ENCODE data around the gene CAMSAP3. TPM values are rescaled to one million over a fixed set of nuclear protein-coding genes. Genes with fewer than 3 reads are reported as not detected.

The CAMSAP3 gene
- total RNA-seq, 4 donors from 2014 or later: 75.3 to 174 (median 110) TPM

- TF ChIP-seq POLR2A (IDR thresholded peaks at IDR 0.05) (no peak), CTCF (IDR thresholded peaks at IDR 0.05) (no peak)
- 61 to 64% methylated on average over 9 of the region's 9 CpGs for WGBS, 2 donors
- H3K4me3 ChIP-seq (ENCODE audit: low read depth, poor library complexity, severe bottlenecking): no peak overlapping the region
- no peak for DNase-seq (ENCODE audit: low spot score in 2 of 2)
- intact Hi-C loops (cut with DNase I; ENCODE audit: low total_unique reads): no loop called here
Measured at GRCh38 chr19:7597689-7598088, 2.0 kb downstream of the CAMSAP3 start.

- WGBS, 2 donors: 68 to 78% methylated on average over 6 of the region's 6 CpGs
- intact Hi-C loops (cut with DNase I; ENCODE audit: low total_unique reads): no loop called here
- no peak for TF ChIP-seq CTCF (IDR thresholded peaks at IDR 0.05)
- no peak for TF ChIP-seq POLR2A (IDR thresholded peaks at IDR 0.05)
- H3K4me3 ChIP-seq (ENCODE audit: low read depth, poor library complexity, severe bottlenecking): no peak overlapping the region
- DNase-seq (ENCODE audit: low spot score in 2 of 2): no peak
Measured at GRCh38 chr19:7598180-7598579, 2.5 kb downstream of the CAMSAP3 start.

GRCh38 chr19:7600721-7601120, 5.1 kb downstream of the CAMSAP3 start:
- H3K4me3 ChIP-seq (ENCODE audit: low read depth, poor library complexity, severe bottlenecking): no peak overlapping the region
- DNase-seq (ENCODE audit: low spot score in 2 of 2): no peak
- TF ChIP-seq CTCF (IDR thresholded peaks at IDR 0.05): no peak
- no peak for TF ChIP-seq POLR2A (IDR thresholded peaks at IDR 0.05)
- intact Hi-C loops (cut with DNase I; ENCODE audit: low total_unique reads): no loop called here

- DNase-seq (ENCODE audit: low spot score in 2 of 2): no peak
- intact Hi-C loops (cut with DNase I; ENCODE audit: low total_unique reads): no loop called here
- TF ChIP-seq CTCF (IDR thresholded peaks at IDR 0.05): no peak
- no peak for TF ChIP-seq POLR2A (IDR thresholded peaks at IDR 0.05)
- H3K4me3 ChIP-seq (ENCODE audit: low read depth, poor library complexity, severe bottlenecking): no peak overlapping the region
- 38 to 41% methylated on average over 15 of the region's 15 CpGs for WGBS, 2 donors
Measured at GRCh38 chr19:7602240-7602934, 6.7 kb downstream of the CAMSAP3 start.

- TF ChIP-seq CTCF (IDR thresholded peaks at IDR 0.05): no peak
- TF ChIP-seq POLR2A (IDR thresholded peaks at IDR 0.05): no peak
- no peak overlapping the region for H3K4me3 ChIP-seq (ENCODE audit: low read depth, poor library complexity, severe bottlenecking)
- intact Hi-C loops (cut with DNase I; ENCODE audit: low total_unique reads): no loop called here
- WGBS, 2 donors: 62 to 64% methylated on average over 11 of the region's 11 CpGs
- no peak for DNase-seq (ENCODE audit: low spot score in 2 of 2)
Measured at GRCh38 chr19:7602935-7603497, 7.4 kb downstream of the CAMSAP3 start.

GRCh38 chr19:7603919-7604318, 8.3 kb downstream of the CAMSAP3 start:
- no peak for DNase-seq (ENCODE audit: low spot score in 2 of 2)
- no peak overlapping the region for H3K4me3 ChIP-seq (ENCODE audit: low read depth, poor library complexity, severe bottlenecking)
- TF ChIP-seq POLR2A (IDR thresholded peaks at IDR 0.05): no peak
- no peak for TF ChIP-seq CTCF (IDR thresholded peaks at IDR 0.05)
- intact Hi-C loops (cut with DNase I; ENCODE audit: low total_unique reads): no loop called here
- 70 to 74% methylated on average over 9 of the region's 9 CpGs for WGBS, 2 donors
